Endothelial cell of umbilical vein (primary cell): ENCODE data around the gene MYCBP2. TPM values are rescaled to one million over a fixed set of nuclear protein-coding genes. Genes with fewer than 3 reads are reported as not detected.

ENCODE experiments used
- BruUV-seq: library from RNA; stranded (reverse); fragments of 400-500 nt; replicated peaks from 2 replicates; lab custom pipeline; 2021; lab: Mats Ljungman, UMichigan
- CTCF ChIA-PET: fragments of 300-600, 350-600 bp; sonication (Branson Sonifier 250); formaldehyde crosslinking; loops from one replicate; lab custom pipeline; 2021; ENCODE audit warnings: antibody characterized with exemption, inconsistent platforms; lab: Charles Lee
- POLR2A ChIA-PET: fragments of 300-600, 350-600 bp; sonication (Branson Sonifier 250); formaldehyde crosslinking; loops from one replicate; lab custom pipeline; 2021; ENCODE audit warnings: antibody characterized with exemption, inconsistent platforms; lab: Charles Lee
- DNase-seq: peaks from one replicate; pipeline ENCODE4 v3.0.0-alpha.2; 2011; ENCODE audit warnings: low read depth, low spot score
- FAIRE-seq: peaks from 2 replicates; lab custom pipeline; 2011; peaks lifted over from hg19 to GRCh38; lab: Jason Lieb, UNC
- H2AFZ ChIP-seq: 2 replicates; pipeline ENCODE4 v1.6.0; 2012; ENCODE audit warnings: low read depth, low read length, control low read depth, inconsistent platforms
- H3K27ac ChIP-seq: 2 replicates; pipeline ENCODE4 v1.5.1; 2011; ENCODE audit warnings: low read depth, mild to moderate bottlenecking, control low read depth, low read length, moderate library complexity; ENCODE audit not compliant: insufficient read depth
- H3K27me3 ChIP-seq, 2 experiments: 2 replicates each; pipeline versions ENCODE4 v1.6.0 to v1.6.1; 2011; ENCODE audit warnings: low read length in 2 of 2, mixed read lengths in 1 of 2; ENCODE audit not compliant: control insufficient read depth in 2 of 2, insufficient read depth in 2 of 2
- H3K36me3 ChIP-seq, 2 experiments: 2 replicates in 1 of 2; 3 replicates in 1 of 2; pipeline ENCODE4 v1.5.1; 2011; ENCODE audit warnings: low read length in 2 of 2, mild to moderate bottlenecking in 1 of 2, moderate library complexity in 1 of 2; ENCODE audit not compliant: control insufficient read depth in 2 of 2, insufficient read depth in 2 of 2; ENCODE audit errors: extremely low read depth in 1 of 2
- H3K4me1 ChIP-seq: 3 replicates; pipeline ENCODE4 v1.5.1; 2011; ENCODE audit warnings: mild to moderate bottlenecking, low read length; ENCODE audit not compliant: control insufficient read depth, insufficient read depth; ENCODE audit errors: extremely low read depth
- H3K4me2 ChIP-seq: 2 replicates; pipeline ENCODE4 v1.6.1; 2011; ENCODE audit warnings: low read length, control low read depth, mixed read lengths; ENCODE audit not compliant: insufficient read depth
- H3K4me3 ChIP-seq, 3 experiments: fragments of 200-600 bp in 1 of 3; sonication (generic), shearing (Covaris generic) in 1 of 3; replicated peaks in 1 of 3; 2 replicates each; pipeline ENCODE4 v1.5.1; 2011 to 2016; ENCODE audit warnings: control low read depth in 3 of 3, low read length in 3 of 3, mild to moderate bottlenecking in 2 of 3, inconsistent platforms in 1 of 3, low read depth in 1 of 3, moderate library complexity in 1 of 3; ENCODE audit not compliant: insufficient read depth in 1 of 3
- H3K79me2 ChIP-seq: 2 replicates; pipeline ENCODE4 v1.6.0; 2012; ENCODE audit warnings: low read length, inconsistent platforms; ENCODE audit not compliant: control insufficient read depth, insufficient read depth
- H3K9ac ChIP-seq: replicated peaks from 2 replicates; pipeline ENCODE3; 2011; ENCODE audit warnings: low read length, control low read depth; ENCODE audit not compliant: insufficient read depth; ENCODE audit errors: extremely low read depth
- H3K9me1 ChIP-seq: replicated peaks from 3 replicates; pipeline ENCODE4 v1.6.0; 2011; ENCODE audit warnings: mild to moderate bottlenecking, low read length; ENCODE audit not compliant: control insufficient read depth, insufficient read depth; ENCODE audit errors: extremely low read depth
- H3K9me3 ChIP-seq: replicated peaks from 2 replicates; pipeline ENCODE4 v1.5.1; 2012; ENCODE audit warnings: low read length, inconsistent platforms; ENCODE audit not compliant: control insufficient read depth, insufficient read depth
- H4K20me1 ChIP-seq: replicated peaks from 2 replicates; pipeline ENCODE3; 2011; ENCODE audit warnings: mild to moderate bottlenecking, low read length; ENCODE audit not compliant: control insufficient read depth, insufficient read depth; ENCODE audit errors: extremely low read depth
- CTCF ChIP-seq, 2 donors: IDR thresholded peaks; 1 replicate in 1 of 2; 2 replicates in 1 of 2; pipeline ENCODE4 v1.5.1; 2011; ENCODE audit warnings: low read length in 2 of 2, mild to moderate bottlenecking in 2 of 2, moderate library complexity in 2 of 2, control low read depth in 1 of 2, inconsistent platforms in 1 of 2, low read depth in 1 of 2; ENCODE audit not compliant: insufficient read depth in 1 of 2; ENCODE audit errors: extremely low read depth in 1 of 2
- EZH2 ChIP-seq: IDR thresholded peaks from 2 replicates; pipeline ENCODE4 v1.6.1; 2012; ENCODE audit warnings: borderline replicate concordance, low read depth, mild to moderate bottlenecking, moderate library complexity, low read length, inconsistent platforms; ENCODE audit not compliant: severe bottlenecking
- FOS ChIP-seq: IDR thresholded peaks from 2 replicates; pipeline ENCODE4 v1.6.1; 2011; ENCODE audit warnings: mild to moderate bottlenecking, low read length, moderate library complexity, borderline replicate concordance; ENCODE audit not compliant: insufficient read depth
- GATA2 ChIP-seq: IDR thresholded peaks from 2 replicates; pipeline ENCODE4 v1.7.0; 2011; ENCODE audit warnings: low read depth, mild to moderate bottlenecking, moderate library complexity, mixed read lengths, low read length; ENCODE audit not compliant: insufficient read length, insufficient read depth
- JUN ChIP-seq: IDR thresholded peaks from 2 replicates; pipeline ENCODE4 v1.6.1; 2011; ENCODE audit warnings: borderline replicate concordance, low read depth; ENCODE audit not compliant: insufficient read length, insufficient read depth
- MAX ChIP-seq: IDR thresholded peaks from 2 replicates; pipeline ENCODE4 v1.6.1; 2011; ENCODE audit not compliant: insufficient read depth, insufficient read length
- MYC ChIP-seq: IDR thresholded peaks from one replicate; pipeline ENCODE4 v1.6.1; 2011; ENCODE audit warnings: mild to moderate bottlenecking, low read depth, low read length
- POLR2A ChIP-seq: IDR thresholded peaks from 2 replicates; pipeline ENCODE4 v1.6.1; 2012; ENCODE audit warnings: low read depth, mild to moderate bottlenecking, control low read depth, low read length
- POLR2AphosphoS5 ChIP-seq: IDR thresholded peaks from 2 replicates; pipeline ENCODE4 v1.6.1; 2012; ENCODE audit warnings: low read depth, mild to moderate bottlenecking, control low read depth, low read length, moderate library complexity; ENCODE audit not compliant: insufficient read depth
- dilution Hi-C: fragments of 300-500 bp; cut with MboI; formaldehyde crosslinking; loops from one replicate; pipeline ENCODE4 v1.15.0; 2019; ENCODE audit warnings: low sequenced_read_pairs; ENCODE audit not compliant: extremely low pct_ligation_motif_present
- intact Hi-C: fragments of 100-400 bp; cut with micrococcal nuclease; formaldehyde crosslinking; loops from one replicate; pipeline ENCODE4 v1.10.0; 2022
- polyA plus RNA-seq, 4 experiments: library from polyadenylated mRNA; depleted of rRNA in 3 of 4; stranded (reverse) in 3 of 4; unstranded in 1 of 4; fragments of >200 nt; gene quantifications; 2 replicates each; pipeline versions ENCODE4 v1.2.1 to v1.2.3, GENCODE V29; 2011 to 2012; ENCODE audit warnings: missing spikeins in 1 of 4
- total RNA-seq: library from RNA; stranded (reverse); gene quantifications from 2 replicates; pipeline ENCODE4 v1.2.3, GENCODE V29; 2021

The MYCBP2 gene
- total and polyA plus RNA-seq, 2 donors (not counting 3 experiments of a cell fraction or from before 2014, with no cell fraction given) = 30.5 to 89.8 TPM

GRCh38 chr13:77047649-77048343 is 279.1 kb downstream of the MYCBP2 start:
- Histone ChIP-seq H3K4me2 (no peak overlapping the region), H3K9ac (no peak overlapping the region), H3K36me3 (peaks cover 8 to 12% of the 10 kb centered on the region in 2 experiments), H3K27me3 (no peaks in the 10 kb centered on the region), H3K9me1 (no peaks in the 10 kb centered on the region), H3K79me2 (no peaks in the 10 kb centered on the region), H3K9me3 (no peaks in the 10 kb centered on the region), H3K27ac (no peak overlapping the region), H4K20me1 (no peaks in the 10 kb centered on the region), H2AFZ (no peak overlapping the region), H3K4me1 (no peaks in the 10 kb centered on the region), H3K4me3 (no peak overlapping the region)
- TF ChIP-seq EZH2 = no peak
- no peak for TF ChIP-seq MAX
- no peak for TF ChIP-seq FOS
- TF ChIP-seq JUN = no peak
- TF ChIP-seq CTCF (IDR thresholded peaks at IDR 0.05; ENCODE audit: extremely low read depth in 1 of 2, insufficient read depth in 1 of 2, low read depth in 1 of 2, low read length in 2 of 2) = no peak
- TF ChIP-seq POLR2AphosphoS5 = no peak
- TF ChIP-seq MYC = no peak
- no peak for TF ChIP-seq POLR2A
- TF ChIP-seq GATA2 = no peak
- dilution Hi-C loops (no loop called here), intact Hi-C loops (no loop called here)
- FAIRE-seq (no peak), DNase-seq (no peak)
- BruUV-seq = no TSS peak
- ChIA-PET CTCF (interaction anchor here (1.7 kb wide), 1 partner anchor 431 kb away, joined by 5 read pairs; no protein-coding TSS in a partner anchor), POLR2A (no interaction called here)
